Epidermal melanocyte (primary cell): Measurements from ENCODE around the gene DRGX.

Experiments used
- DNase-seq: peaks from one replicate; pipeline ENCODE4 v3.0.0; 2011; ENCODE audit warnings: low spot score; ENCODE audit not compliant: insufficient read length

DRGX gene

DNA sequence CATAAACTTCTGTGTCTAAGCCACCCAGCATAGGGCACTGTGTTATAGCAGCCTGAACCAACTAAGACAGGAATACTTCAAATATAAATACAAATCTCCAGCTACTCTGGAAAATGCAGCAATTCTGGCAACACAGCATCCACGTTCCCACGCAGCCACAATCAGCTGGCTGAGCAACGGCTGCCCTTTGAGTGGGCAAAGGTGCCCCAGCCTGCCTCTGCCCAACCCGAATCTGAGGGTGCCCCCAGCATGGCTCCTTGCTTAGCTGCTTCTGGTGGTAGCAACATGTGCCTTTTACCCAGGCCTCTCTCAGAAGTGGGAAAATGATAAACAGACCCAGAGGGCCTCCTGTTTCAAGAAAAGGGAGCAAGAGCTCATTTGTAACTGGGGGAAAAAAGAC, 12.0 kb downstream of the DRGX start:
- no peak for DNase-seq

DNA sequence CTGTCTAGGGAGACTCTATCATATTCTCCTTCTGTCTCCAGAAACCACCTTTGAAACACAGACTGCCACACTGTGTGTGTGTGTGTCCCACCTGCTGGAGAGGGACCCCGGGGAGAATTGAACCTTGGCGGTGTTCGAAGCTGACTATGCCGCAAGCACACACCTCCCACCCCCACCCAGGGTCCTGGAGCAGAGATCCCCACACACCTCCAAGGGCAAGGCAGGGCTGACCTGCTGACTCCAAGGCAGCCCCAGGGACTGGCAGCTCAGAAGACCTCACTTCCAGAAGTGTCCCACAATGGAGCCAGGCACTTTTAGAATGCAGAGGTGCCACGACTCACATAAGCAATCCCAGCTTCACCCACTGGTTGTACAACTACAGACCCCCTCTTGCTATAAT, 13.1 kb downstream of the DRGX start:
- DNase-seq, result no peak

DNA sequence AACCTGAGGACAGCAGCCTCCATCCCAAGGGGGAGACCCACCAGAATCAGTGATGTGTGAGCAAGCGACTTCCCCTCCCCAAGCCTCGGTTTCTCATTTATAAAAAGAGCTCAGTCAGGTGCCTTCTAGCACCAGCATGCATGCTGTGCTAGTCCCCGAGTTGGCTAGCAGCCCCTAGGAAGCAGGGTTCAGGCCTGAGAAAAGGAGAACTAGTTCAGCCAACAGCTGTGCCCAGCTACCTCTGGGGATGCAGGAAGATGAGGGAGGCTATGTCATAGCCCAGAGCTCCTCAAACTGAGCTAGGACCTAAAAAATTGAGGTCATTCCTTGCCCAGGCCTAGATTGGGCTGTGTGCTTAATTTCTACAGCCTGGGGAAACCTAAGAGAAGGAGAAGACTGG, 13.7 kb downstream of the DRGX start:
- DNase-seq, result no peak

DNA sequence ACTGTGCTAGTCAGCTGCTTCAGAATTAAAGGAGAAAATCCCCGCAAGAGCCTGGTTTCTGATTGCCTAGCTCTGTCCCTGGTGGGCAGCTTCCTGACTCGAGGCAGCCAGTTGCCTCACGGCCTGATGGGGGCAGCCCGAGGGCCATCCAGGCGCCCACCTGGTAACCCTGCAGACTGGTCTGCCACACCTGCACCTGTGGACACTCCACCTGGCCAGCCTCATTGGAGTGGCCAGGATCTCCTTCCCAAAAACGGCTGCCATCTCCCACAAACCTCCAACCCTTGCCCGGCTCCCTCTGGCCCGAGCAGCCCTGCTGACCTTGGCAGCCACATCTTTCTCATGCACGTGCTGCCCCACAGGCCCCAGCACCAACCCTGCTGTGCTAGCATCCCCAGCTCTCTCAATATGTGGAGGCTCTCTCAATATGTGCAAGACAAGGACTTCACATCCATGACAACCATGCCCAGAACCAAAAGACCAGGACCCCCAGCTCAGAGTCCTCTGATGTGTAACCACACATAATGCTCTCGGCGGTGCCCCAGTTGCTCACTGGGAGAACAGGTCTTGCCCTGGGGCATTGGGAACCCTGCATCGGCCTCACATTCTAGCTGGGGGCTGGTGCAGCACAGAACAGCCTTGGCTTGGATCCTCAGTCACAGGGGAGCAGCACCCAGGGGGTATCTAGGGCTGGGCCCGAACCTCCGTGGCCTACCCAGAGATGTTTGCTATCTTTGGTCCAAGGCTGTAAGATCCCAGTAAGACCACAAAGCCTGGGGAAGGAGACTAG, 14.6 kb downstream of the DRGX start:
- DNase-seq, result no peak

DNA sequence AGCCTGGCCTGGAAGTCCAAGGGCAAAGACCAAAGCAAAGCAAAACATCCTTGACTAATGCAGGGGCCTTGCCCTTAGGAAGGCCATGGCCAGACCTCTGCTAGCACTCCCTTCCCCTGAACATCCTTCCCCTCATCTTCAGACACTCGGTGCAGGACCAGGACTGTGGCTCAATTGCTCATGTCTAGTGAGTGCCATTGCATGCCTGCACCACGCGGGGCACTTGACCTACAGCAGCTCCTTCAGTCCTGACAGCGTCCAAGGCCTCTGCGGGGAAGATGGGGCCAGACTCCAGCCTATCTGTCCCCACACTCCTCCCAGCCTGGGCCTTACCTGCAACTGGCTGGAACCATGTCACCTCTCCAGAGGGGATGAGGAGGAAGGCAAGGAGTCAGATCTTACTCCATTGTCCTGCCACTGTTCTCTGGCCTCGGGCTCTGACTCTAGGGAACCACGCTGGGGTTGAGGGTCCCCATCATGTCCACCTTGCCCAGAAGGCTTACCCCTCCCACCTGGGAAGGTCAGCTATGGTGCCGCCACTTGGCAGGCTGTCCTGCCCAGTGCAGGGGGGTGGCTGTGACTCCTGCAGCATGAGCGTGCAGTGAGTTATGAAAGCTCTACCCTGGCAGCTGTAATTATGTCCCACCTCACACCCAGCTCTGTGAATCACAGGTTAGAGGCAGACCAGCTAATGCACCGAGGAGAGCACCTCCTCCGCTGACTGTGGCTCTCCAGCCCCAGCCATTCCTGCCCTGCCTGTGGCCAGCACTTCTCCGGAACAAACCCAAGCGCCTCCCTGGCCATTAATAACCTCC, 16.1 kb downstream of the DRGX start:
- no peak for DNase-seq

DNA sequence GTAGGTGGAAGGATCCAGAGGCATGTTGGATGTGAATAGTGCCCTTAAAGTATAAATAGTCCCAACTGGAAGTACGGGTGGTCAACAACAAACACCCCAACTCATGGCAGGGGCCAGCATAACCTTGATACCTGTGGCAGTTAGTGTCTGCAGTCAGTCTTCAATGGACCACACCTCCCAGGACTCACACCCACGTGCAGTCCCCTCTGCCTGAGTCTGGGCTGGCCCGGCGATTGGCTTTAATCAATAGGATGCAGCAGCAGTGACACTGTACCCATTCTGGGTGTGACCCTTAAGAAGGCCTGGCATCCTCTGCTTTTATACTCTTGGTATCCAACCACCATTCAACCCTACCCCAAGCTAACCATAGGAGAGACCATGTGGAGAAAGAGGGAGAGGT, 18.6 kb downstream of the DRGX start:
- DNase-seq, result no peak

DNA sequence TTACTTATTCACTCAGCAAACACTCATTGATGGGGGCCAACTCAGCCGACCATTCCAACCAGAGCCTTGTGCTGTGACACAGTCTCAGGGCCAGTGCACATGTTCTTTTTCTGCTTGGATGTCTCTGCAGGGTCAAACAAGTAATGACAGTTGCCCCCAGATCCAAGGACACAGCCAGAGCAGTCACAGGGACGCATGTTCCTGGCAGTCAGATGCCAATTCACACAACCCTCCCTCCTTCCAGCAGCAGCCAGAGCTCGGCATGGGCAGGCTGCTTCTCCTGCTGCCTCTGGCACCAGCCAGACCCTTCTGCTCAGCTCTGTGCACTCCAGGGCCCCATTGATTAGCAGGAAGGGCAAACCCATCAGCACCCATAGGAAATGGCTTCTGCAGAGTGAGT, 20.3 kb downstream of the DRGX start:
- no peak for DNase-seq

DNA sequence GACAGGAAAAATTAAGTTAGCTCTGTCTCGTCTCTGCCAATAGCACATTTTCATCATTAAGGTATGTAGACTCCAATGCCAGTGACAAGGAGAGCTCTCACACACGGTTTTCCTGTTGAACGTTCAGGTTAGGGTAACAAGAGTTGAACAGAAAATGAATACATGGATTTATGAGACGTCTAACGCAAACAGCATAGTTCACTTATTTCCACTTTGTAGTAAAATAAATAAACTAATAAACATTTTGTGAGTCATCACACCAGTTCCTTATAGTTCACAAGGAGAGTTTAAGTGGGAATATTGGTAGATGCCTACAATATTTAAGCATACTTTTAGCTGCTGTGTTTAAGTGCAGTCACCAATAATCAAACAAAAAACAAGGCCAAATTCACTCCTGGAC, 21.1 kb downstream of the DRGX start:
- no peak for DNase-seq

DNA sequence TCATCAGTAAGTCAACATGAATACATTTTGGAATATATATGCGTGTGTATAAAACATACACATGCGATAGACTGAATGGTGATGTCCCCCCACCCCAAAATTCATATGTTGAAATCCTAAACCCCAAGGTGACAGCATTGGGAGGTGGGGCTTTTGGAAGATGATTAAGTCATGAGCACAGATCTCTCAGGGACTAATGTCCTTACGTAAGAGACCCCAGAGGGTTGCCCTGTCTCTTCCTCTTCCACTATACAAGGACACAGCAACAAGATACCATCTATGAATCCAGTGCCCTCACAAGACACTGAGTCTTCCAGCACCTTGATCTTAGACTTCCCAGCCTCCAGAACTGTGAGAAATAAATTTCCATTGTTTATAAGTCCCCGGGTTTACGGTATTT, 22.5 kb downstream of the DRGX start:
- DNase-seq, result no peak

DNA sequence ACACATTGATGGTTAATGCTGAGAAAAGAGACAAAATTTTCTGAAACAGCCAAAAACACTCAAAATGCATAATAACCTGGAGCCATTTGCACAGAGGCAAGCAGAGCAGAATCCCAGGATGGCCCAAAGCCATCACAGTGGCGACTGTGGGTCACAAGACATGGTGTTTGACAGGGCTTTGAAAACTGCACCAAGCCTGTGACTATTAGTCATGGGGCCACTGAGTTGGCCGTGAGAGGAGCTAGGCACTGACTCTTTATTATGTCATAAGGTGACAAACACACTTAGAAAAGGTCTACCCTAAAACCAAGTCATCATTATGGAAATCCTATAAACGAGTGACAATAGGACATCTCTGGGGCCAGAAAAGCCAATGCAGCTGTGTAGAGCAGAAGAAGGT, 23.9 kb downstream of the DRGX start:
- no peak for DNase-seq

DNA sequence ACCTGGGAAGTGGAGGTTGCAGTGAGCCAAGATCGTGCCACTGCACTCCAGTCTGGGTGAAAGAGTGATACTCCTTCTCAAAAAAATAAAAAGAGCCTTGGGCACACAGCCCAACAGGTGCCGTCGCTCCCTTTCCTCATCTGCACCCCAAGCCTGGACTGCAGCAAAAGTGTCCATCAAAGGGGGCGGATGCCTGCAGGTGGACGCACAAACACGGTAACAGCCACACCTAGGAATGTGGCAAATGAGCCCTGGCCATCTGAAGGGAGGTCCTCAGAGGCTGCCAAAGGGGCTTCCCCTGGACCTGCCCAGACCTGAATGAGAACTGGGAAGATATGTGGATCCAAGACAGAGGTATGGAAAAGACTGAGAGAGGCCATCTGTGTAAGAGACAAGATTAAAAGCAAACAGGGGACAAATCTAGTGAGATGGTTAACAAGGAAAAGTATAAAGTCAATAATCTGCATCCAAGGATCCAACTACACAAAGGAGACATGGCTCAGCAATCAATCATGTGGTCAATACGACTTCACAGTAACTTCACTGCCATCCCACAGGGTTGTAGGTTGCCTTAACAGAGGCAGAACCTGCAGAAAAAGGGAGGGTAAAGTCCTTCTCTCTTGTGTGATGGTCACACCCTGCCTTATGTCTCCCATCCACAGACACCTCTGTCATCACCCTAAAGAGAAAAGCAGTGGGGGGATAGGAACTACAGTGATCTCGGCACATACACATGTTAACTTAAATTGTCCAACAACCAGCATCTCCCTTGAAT, 25.4 kb downstream of the DRGX start:
- DNase-seq, result no peak

DNA sequence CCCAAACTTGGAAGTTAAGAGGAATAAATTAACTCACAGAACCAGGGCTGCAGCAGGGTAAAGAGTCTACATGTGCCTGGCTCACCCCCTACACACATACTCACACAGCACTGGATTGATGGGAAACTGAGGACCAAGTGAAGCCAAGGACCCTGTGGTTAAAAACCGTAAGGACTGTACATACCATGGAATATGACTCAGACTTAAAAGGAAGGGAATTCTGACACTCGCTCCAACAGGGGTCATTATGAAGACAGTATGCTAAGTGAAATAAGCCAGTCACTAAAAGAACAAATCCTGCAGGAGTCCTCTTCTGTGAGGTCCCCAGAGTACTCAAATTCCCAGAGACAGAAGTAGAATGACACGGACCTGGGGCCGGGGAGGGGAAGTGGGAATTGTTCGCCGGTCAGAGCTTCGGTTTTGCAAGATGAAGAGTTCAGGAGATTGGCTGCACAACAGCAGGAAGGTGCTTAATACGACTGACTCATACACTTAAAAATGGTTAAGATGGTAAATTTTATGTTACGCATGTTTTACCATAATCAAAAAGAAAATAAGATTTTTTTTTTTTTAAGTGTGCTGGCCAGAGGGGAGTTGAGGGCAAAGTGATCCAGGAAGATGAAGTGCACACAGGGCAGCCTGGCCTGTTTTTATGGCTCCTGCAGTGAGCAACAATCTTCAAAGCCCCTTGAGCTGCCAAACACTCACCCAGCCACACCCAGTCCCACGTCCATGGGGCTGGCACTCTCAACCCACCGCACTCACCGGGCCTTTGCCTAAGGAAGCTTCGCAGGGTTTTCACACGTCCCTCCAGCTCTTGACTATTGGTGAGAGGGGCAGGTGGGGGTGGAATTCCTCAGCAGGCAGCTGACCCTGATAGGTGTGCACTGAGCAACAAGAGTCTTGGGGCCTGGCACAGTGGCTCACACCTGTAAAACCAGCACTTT, 26.4 kb downstream of the DRGX start:
- DNase-seq, result no peak

DNA sequence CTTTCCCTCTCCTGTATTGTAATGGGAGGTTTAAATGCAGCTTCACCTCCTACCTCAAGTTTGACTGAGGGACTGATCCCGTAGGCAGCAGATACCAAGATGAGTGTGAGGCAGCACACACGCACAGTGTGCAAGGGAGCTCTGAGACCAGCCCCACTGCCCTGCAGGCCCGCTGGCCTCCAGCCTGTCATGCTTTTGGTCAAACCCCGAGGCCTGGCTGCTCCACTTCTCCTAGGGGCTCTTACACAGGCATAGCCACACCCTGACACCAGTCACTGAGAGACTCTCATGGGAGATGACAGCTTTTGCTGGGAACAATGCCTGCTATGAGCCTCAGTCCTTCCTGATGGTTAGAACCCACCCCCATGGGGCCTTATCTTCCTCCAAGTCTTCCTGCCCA, 27.6 kb downstream of the DRGX start:
- DNase-seq, result no peak

DNA sequence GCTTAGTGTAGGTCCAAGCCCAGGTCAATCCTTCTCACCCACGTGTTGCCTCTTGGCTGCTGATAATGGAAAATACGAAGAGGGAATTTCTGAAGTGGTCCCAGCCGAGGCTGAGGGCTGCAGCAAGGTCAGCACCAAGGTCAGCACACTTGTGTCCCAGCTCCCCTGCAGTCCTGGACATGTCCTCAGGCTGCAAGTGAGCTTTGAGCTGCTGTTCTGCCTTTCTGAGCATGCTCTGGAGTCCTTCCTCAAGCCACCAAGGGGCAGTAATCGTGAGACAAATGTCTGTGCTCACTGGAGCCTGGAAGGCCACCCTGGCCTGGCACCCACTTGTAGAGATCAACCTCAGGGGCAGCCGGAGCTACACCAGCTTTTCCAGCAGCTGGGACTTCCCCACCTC, 28.3 kb downstream of the DRGX start:
- no peak for DNase-seq

DNA sequence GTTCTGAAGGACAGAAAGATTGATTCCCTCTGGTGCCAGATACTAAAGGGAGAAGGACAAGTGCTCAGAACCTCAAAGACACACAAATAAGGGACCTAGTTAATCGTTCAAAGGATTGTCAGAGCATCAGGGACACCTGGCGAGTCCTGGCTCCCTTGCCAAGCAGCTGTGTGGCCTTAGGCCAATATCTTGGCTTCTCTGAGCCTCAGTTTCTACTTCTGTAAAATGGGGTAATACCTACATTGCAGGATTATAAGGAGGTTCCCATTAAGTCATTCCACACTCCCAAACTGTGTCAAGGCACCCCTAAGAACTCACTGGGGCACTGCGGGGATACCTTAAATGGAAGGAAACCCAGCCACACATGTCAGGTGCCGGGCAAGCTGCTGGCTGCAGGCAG, 29.4 kb downstream of the DRGX start:
- no peak for DNase-seq

DNA sequence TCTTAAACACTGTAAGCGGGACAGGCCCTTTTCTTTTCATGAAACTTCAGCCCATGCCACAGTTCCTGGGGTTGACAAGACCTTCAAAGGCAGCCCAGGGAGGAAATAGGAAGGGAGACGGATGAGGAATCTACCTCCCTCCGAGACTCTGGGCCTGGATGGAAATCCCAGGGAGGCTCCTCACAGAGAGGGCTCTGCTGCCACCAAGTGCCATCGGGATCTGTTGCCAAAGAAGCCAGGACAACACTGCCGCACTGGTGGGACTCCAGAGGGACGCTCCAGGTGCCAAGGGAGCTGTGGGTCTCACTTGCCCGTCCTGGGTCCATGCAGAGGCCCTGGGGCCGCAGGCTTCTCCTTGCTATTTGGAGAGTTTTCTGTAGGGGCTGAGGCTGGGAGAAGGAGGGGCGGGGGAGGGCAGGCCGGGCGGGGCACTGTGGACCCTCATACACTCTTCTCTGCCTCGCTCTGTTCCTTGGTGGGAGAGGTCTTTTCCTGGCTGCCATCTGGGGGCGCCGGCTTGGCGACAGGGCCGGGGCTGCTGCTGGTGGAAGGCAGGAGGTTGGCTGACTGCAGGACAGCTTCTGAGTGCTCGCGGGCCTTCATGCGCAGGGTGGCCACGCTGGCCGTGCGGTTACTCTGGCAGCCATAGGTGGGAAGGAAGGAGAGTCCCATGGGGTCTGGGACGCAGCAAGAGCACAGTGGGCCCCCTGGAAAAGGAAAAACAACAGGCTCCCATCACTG, 30.0 kb downstream of the DRGX start:
- DNase-seq, result peak; percentile 8

DNA sequence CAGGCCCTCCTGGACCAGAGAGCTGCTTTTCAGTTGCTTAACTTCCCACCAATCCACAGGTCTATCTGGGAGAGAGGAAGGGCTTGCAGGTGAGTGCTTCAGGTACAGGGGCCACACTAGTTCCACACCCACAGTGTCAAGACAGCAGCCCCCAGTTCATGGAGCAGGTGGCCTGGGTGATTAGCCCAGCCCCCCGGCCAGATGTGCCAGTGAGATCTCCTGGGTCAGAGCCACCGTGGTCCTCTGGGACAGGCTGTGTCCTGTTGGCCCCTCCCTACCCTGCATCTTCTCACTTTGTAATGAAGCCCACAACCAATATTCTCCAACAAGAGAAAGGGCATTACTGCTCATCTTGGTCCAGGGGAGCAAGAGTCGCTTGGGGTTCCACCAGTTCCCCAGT, 30.6 kb downstream of the DRGX start:
- DNase-seq, result no peak

DNA sequence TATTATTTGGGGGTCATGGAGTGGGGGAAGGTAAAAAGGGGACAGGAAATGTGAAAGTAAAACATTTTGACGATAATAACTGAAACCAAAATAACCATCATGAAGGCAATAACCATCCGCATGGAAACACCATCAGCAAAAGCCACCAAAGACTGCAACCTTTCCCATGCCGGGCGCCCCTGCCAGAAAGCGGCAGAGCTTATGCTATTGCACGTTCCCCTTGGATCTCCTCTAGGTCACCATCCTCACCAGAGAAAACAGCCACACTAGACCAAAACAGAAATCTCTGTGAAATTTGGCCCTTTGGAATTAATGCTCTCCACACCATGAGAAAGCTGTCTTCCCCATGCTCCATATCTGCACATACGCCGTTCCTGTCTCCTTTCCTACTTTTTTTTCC, 31.1 kb downstream of the DRGX start:
- DNase-seq, result no peak

DNA sequence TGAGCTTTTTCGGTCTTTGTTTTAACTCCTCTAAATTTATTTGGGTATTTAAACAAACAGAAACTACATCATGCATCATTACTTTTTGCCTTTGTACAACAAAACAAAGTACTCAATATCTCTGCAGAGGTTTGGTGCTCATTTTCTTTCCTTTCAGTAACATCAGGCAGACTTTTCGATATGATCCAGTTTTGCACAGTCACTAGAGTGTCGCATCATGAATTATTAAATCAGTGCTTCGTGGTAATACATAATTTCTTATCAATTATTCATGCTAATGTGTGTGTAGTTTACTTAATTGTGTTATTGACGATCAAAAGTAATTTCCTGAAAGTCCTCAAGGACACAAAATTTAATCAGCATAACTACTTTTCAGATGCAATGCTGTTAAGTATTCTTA, 31.8 kb downstream of the DRGX start:
- DNase-seq, result no peak

DNA sequence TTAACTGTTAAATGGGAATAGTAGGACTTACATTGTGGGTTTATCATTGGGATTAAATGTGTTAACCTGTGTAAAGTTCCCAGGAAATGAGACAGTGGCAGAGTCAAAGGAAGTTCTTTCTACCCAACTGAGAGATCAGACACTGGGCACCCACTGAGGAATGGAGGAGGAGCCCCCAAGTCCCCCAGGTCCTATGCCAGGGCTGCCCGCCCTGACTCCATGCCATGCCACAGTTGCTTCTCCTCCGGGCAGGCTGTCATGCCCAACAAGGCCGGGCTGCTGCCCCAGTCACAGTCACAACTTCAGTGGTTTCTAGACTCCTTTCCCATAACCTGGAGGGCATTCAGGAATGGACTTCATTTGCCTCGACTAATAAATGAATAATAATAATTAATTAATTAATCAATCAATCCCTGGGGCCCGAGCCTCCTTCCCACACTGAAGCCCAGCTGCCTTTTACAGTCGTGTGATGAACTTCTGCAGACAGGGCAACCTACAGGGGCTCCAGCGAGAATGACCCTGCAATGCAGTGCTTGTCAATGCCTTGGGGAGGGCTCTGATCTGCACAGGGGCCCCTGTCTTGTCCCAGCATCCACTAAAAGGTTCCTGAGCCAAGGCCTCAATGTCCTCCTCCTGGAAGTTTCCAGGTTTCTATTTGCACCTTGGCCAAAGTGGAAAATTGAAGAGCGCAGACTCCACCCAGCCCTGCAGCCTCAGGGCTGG, 32.4 kb downstream of the DRGX start:
- DNase-seq, result no peak
